Endodermal cell (in vitro differentiated cells): Measurements from ENCODE around the gene TCL1B. TPM values are rescaled to one million over a fixed set of nuclear protein-coding genes. Genes with fewer than 3 reads are reported as not detected.
"Not testable (repeated sequence)": the region's sequence is repeated elsewhere in the genome, so short reads cannot be mapped to it uniquely, and the experiment has no call there.

Source experiments
- DNase-seq: peaks from one replicate; pipeline ENCODE4 v3.0.0-alpha.2; 2017
- H3K27ac ChIP-seq: 2 replicates; pipeline ENCODE4 v1.5.1; 2013; ENCODE audit warnings: mild to moderate bottlenecking, low read depth, low read length, moderate library complexity
- H3K27me3 ChIP-seq: 2 replicates; pipeline ENCODE4 v1.6.1; 2013; ENCODE audit warnings: mild to moderate bottlenecking, low read length, moderate library complexity; ENCODE audit not compliant: insufficient read depth, control insufficient read depth, poor library complexity, severe bottlenecking
- H3K36me3 ChIP-seq: 2 replicates; pipeline ENCODE4 v1.7.0; 2013; ENCODE audit warnings: mild to moderate bottlenecking, low read length, moderate library complexity; ENCODE audit not compliant: control insufficient read depth, insufficient read depth
- H3K4me1 ChIP-seq: one replicate; pipeline ENCODE4 v1.7.0; 2013; ENCODE audit warnings: low read length; ENCODE audit not compliant: control insufficient read depth, insufficient read depth
- H3K4me3 ChIP-seq: 2 replicates; pipeline ENCODE4 v1.5.1; 2013; ENCODE audit warnings: mild to moderate bottlenecking, low read length, moderate library complexity
- H3K9ac ChIP-seq: 2 replicates; pipeline ENCODE4 v1.6.1; 2013; ENCODE audit warnings: mild to moderate bottlenecking, low read length, moderate library complexity; ENCODE audit not compliant: poor library complexity, severe bottlenecking; ENCODE audit errors: extremely low read depth
- H3K9me3 ChIP-seq: 2 replicates; pipeline ENCODE4 v1.6.1; 2013; ENCODE audit warnings: mild to moderate bottlenecking, low read length, moderate library complexity; ENCODE audit not compliant: control insufficient read depth
- H3K27ac Mint-ChIP-seq: 2 replicates; pipeline ENCODE4 v1.8.0; 2020; ENCODE audit warnings: mixed read lengths
- H3K27me3 Mint-ChIP-seq: 2 replicates; pipeline ENCODE4 v1.8.0; 2021; ENCODE audit warnings: mild to moderate bottlenecking, mixed read lengths; ENCODE audit not compliant: insufficient read depth
- H3K36me3 Mint-ChIP-seq: 2 replicates; pipeline ENCODE4 v1.8.0; 2020; ENCODE audit warnings: low read depth, mixed read lengths
- H3K4me1 Mint-ChIP-seq: 2 replicates; pipeline ENCODE4 v1.8.0; 2020; ENCODE audit warnings: mixed read lengths
- H3K4me3 Mint-ChIP-seq: 2 replicates; pipeline ENCODE4 v1.8.0; 2020; ENCODE audit warnings: mild to moderate bottlenecking, moderate library complexity, mixed read lengths
- H3K9me3 Mint-ChIP-seq: 2 replicates; pipeline ENCODE4 v1.8.0; 2020; ENCODE audit warnings: mild to moderate bottlenecking, mixed read lengths
- CTCF ChIP-seq: fragments of 200-600 bp; sonication (generic); conservative IDR thresholded peaks from 2 replicates; pipeline ENCODE4 v1.5.0; 2021; ENCODE audit warnings: antibody characterized with exemption, mild to moderate bottlenecking
- WGBS, 2 experiments: methylation state at CpG; one replicate each; pipeline versions ENCODE4 v1.1.5 to v1.1.7; 2013; ENCODE audit warnings: missing lambda C conversion rate in 2 of 2, mixed read lengths in 1 of 2; ENCODE audit not compliant: insufficient coverage in 1 of 2, insufficient read length in 1 of 2; 5-methylcytosine and 5-hydroxymethylcytosine counted together
- total RNA-seq, 2 donors: library from RNA; stranded (reverse); fragmentation: NEBNext Ultra II Directional in 1 of 2; extraction: Animal tissue kit (Norgen Biotek cat#: 25700) in 1 of 2; gene quantifications; 2 replicates in 1 of 2; 3 replicates in 1 of 2; pipeline ENCODE4 v1.2.1, GENCODE V29; 2021

TCL1B gene
- total RNA-seq, 2 donors from 2014 or later, result 0.62 to 0.95 TPM

- Histone ChIP-seq H3K9ac (no peak overlapping the region), H3K9me3 (no peaks in the 10 kb centered on the region), H3K4me3 (no peak overlapping the region), H3K27ac (no peak overlapping the region), H3K27me3 (no peaks in the 10 kb centered on the region), H3K4me1 (no peaks in the 10 kb centered on the region), H3K36me3 (no peaks in the 10 kb centered on the region)
- Mint-ChIP-seq H3K36me3 (no peaks in the 10 kb centered on the region), H3K27me3 (peaks cover 2% of the 10 kb centered on the region), H3K4me3 (no peak overlapping the region), H3K27ac (no peak overlapping the region), H3K9me3 (peaks cover 7% of the 10 kb centered on the region), H3K4me1 (no peaks in the 10 kb centered on the region)
- TF ChIP-seq CTCF, result no peak
- WGBS, 2 experiments, result 90 to 93% methylated on average over 2 to 5 of the region's 5 CpGs
- DNase-seq, result no peak
These were observed 39.6 kb downstream of the TCL1B start for GRCh38 chr14:95725685-95726336.

DNA sequence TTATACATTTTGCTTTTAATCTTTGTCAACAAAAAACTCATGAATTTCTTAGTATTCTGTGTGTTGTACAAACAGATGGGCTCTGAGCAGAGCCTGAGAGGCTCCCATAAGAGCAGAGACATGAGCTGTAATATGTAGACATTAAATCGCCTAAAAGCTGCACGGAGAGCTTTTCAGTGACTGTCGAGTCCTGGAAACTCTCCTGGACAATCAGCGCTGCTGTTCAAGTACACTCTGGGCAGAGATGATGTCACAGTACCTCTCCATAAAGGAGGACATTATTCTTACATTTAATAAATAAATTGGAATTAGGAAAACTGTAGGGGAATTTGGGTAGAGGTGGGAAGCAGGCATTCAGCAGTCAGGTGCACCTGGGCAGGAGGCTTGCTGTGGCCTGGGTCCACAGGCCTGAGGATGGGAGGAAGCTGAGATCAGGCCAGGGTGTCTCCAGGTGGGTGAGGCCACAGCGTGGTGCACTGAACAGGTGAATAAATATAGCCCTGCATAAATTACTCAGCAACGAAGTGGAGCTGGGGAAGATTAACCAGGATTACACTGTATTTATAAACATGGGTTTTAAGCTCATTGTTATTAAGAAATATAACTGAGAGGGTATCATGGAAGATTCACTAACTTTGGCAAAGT, 41.0 kb downstream of the TCL1B start:
- no peak for TF ChIP-seq CTCF
- H3K4me1 ChIP-seq, result no peaks in the 10 kb centered on the region
- no peak overlapping the region for H3K9ac ChIP-seq
- Mint-ChIP-seq H3K36me3 (no peaks in the 10 kb centered on the region), H3K4me3 (no peak overlapping the region), H3K27ac (no peak overlapping the region), H3K4me1 (no peaks in the 10 kb centered on the region), H3K9me3 (peaks cover 7% of the 10 kb centered on the region), H3K27me3 (no peaks in the 10 kb centered on the region)
- DNase-seq, result no peak
- H3K27ac ChIP-seq, result no peak overlapping the region
- H3K9me3 ChIP-seq, result no peaks in the 10 kb centered on the region
- no peaks in the 10 kb centered on the region for H3K36me3 ChIP-seq
- no peak overlapping the region for H3K4me3 ChIP-seq
- 79 to 80% methylated on average over 6 of the region's 6 CpGs for WGBS, 2 experiments
- H3K27me3 ChIP-seq, result no peaks in the 10 kb centered on the region

DNA sequence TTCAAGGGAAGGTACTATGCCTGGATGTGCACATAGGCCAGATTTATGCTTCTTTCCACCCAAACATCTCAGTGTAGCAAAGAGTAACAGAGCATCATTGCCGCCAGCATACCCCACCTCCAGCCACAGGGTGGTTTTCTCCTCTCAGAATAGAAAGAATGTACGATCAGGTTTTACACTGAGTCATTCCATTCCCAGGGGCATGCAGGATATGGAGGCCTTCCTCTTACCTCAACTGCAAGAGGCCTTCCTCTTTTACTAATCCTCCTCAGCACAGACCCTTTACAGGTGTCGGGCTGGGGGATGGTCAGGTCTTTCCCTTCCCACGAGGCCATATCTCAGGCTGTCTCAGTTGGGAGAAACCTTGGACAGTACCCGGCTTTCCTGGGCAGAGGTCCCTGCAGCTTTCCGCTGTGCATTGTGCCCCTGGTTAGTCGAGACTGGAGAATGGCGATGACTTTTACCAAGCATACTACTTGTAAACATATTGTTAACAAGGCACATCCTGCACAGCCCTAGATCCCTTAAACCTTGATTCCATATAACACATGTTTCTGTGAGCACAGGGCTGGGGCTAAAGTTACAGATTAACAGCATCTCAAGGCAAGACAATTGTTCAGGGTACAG, 43.3 kb downstream of the TCL1B start:
- H3K4me3 ChIP-seq, H3K4me1 Mint-ChIP-seq, H3K4me1 ChIP-seq, H3K36me3 Mint-ChIP-seq, H3K9me3 Mint-ChIP-seq, H3K4me3 Mint-ChIP-seq, H3K27ac ChIP-seq, H3K27me3 ChIP-seq, DNase-seq, H3K9ac ChIP-seq, H3K27me3 Mint-ChIP-seq, H3K9me3 ChIP-seq, H3K27ac Mint-ChIP-seq, H3K36me3 ChIP-seq: not testable (repeated sequence)
- 78 to 90% methylated on average over 6 to 8 of the region's 8 CpGs for WGBS, 2 experiments
